SU-DHL-6 (cell line): ENCODE data around the gene HSPB2.

Experiments used
- CTCF ChIP-seq: fragments of 200-600 bp; sonication (generic); IDR thresholded peaks from one replicate; pipeline ENCODE4 v1.5.1; 2017; ENCODE audit warnings: antibody characterized with exemption, mild to moderate bottlenecking, low read length, moderate library complexity; ENCODE audit not compliant: insufficient read depth, poor library complexity, severe bottlenecking
- EZH2phosphoT487 ChIP-seq: fragments of 200-600 bp; sonication (generic), shearing (Covaris generic); conservative IDR thresholded peaks from 2 replicates; pipeline ENCODE4 v1.6.1; 2018; ENCODE audit warnings: mild to moderate bottlenecking, antibody characterized with exemption, low read length, moderate library complexity, mixed read lengths

- TF ChIP-seq CTCF, result no peak
- TF ChIP-seq EZH2phosphoT487, result no peak
These were observed 6.1 kb downstream of the HSPB2 start, which contains the start of gene C11orf52 for GRCh38 chr11:111918390-111919256.
